HCT116 (cell line): ENCODE measurements around the gene ABR. TPM values are rescaled to one million over a fixed set of nuclear protein-coding genes. Genes with fewer than 3 reads are reported as not detected.

Experiments
- ATAC-seq: fragments of 200-7000 bp; cut with Tn5 transposase; 2 replicates; pipeline ENCODE4 v1.9.1; 2020; ENCODE audit warnings: mild to moderate bottlenecking, moderate library complexity
- BruUV-seq: library from RNA; stranded (reverse); fragments of 400-500 nt; replicated peaks from 2 replicates; lab custom pipeline; 2021; lab: Mats Ljungman, UMichigan
- CTCF ChIA-PET: fragments of 300-600 bp; sonication (Branson Sonifier 250); formaldehyde crosslinking; loops from one replicate; lab custom pipeline; 2021; ENCODE audit warnings: antibody characterized with exemption; lab: Charles Lee
- POLR2A ChIA-PET: fragments of 300-600, 350-600 bp; sonication (Branson Sonifier 250); formaldehyde crosslinking; loops from one replicate; lab custom pipeline; 2021; ENCODE audit warnings: antibody characterized with exemption; lab: Charles Lee
- RAD21 ChIA-PET, 2 experiments: fragments of 300-600 bp; sonication (Branson Sonifier 250); formaldehyde crosslinking; loops; one replicate each; lab custom pipeline; 2023; ENCODE audit warnings: low total read pairs in 2 of 2; ENCODE audit not compliant: uncharacterized antibody in 2 of 2, unreplicated experiment in 2 of 2, low non-redundant PET in 1 of 2; lab: Charles Lee
- DNase-seq: peaks from one replicate; pipeline ENCODE4 v3.0.0-alpha.2; 2010; ENCODE audit warnings: low read depth, low spot score
- H2AFZ ChIP-seq: fragments of 200-600 bp; shearing (Covaris generic), sonication (generic); 2 replicates; pipeline ENCODE4 v1.6.1; 2017; ENCODE audit warnings: low read depth, mixed run types, mixed read lengths, antibody characterized with exemption, low read length; ENCODE audit not compliant: poor library complexity, severe bottlenecking
- H3K27ac ChIP-seq: 2 replicates; pipeline ENCODE4 v1.5.1; 2012; ENCODE audit warnings: low read depth, low read length
- H3K27me3 ChIP-seq: fragments of 200-600 bp; sonication (generic); 2 replicates; pipeline ENCODE4 v1.6.1; 2016; ENCODE audit warnings: mixed run types, low read length, mixed read lengths; ENCODE audit not compliant: insufficient read depth
- H3K36me3 ChIP-seq, 2 experiments: fragments of 200-500 bp in 1 of 2; fragments of 200-600 bp in 1 of 2; sonication (Bioruptor generic) in 1 of 2; sonication (generic) in 1 of 2; 2 replicates each; pipeline versions ENCODE4 v1.5.1 to v1.6.1; 2014 to 2016; ENCODE audit warnings: low read length in 2 of 2, inconsistent platforms in 1 of 2, mixed read lengths in 1 of 2, mixed run types in 1 of 2; ENCODE audit not compliant: insufficient read depth in 2 of 2, control insufficient read depth in 1 of 2
- H3K4me1 ChIP-seq, 2 experiments: fragments of 200-600 bp in 1 of 2; sonication (generic) in 1 of 2; 2 replicates each; pipeline versions ENCODE4 v1.5.1 to v1.6.1; 2012 to 2017; ENCODE audit warnings: low read length in 2 of 2, inconsistent platforms in 1 of 2, mild to moderate bottlenecking in 1 of 2, mixed read lengths in 1 of 2, mixed run types in 1 of 2, moderate library complexity in 1 of 2; ENCODE audit not compliant: insufficient read depth in 2 of 2, control insufficient read depth in 1 of 2
- H3K4me2 ChIP-seq: fragments of 200-600 bp; sonication (generic); 2 replicates; pipeline ENCODE4 v1.6.1; 2017; ENCODE audit warnings: mixed run types, low read length, mixed read lengths
- H3K4me3 ChIP-seq, 2 experiments: fragments of 200-600 bp in 1 of 2; sonication (generic) in 1 of 2; replicated peaks in 1 of 2; 2 replicates each; pipeline ENCODE4 v1.5.1; 2011 to 2016; ENCODE audit warnings: low read length in 2 of 2, control low read depth in 1 of 2, low read depth in 1 of 2, mild to moderate bottlenecking in 1 of 2, mixed read lengths in 1 of 2, mixed run types in 1 of 2
- H3K79me2 ChIP-seq: fragments of 200-600 bp; sonication (generic); 2 replicates; pipeline ENCODE4 v1.6.1; 2017; ENCODE audit warnings: mild to moderate bottlenecking, mixed run types, low read length, moderate library complexity, mixed read lengths; ENCODE audit not compliant: insufficient read depth
- H3K9ac ChIP-seq: fragments of 200-600 bp; sonication (generic); 2 replicates; pipeline ENCODE4 v1.6.1; 2016; ENCODE audit warnings: low read length, mixed read lengths
- H3K9me2 ChIP-seq: fragments of 200-600 bp; sonication (generic), shearing (Covaris generic); 2 replicates; pipeline ENCODE4 v1.6.1; 2017; ENCODE audit warnings: mixed run types, mild to moderate bottlenecking, moderate library complexity; ENCODE audit not compliant: insufficient read depth
- H3K9me3 ChIP-seq, 2 experiments: fragments of 200-500 bp in 1 of 2; fragments of 200-600 bp in 1 of 2; sonication (Bioruptor generic) in 1 of 2; sonication (generic) in 1 of 2; 2 replicates each; pipeline ENCODE4 v1.6.1; 2014 to 2017; ENCODE audit warnings: low read length in 2 of 2, mixed read lengths in 2 of 2, inconsistent platforms in 1 of 2, low read depth in 1 of 2, mild to moderate bottlenecking in 1 of 2, mixed run types in 1 of 2, moderate library complexity in 1 of 2; ENCODE audit not compliant: control insufficient read depth in 1 of 2, insufficient read depth in 1 of 2
- H4K20me1 ChIP-seq: fragments of 200-600 bp; sonication (generic), shearing (Covaris generic); 2 replicates; pipeline ENCODE4 v1.6.1; 2017; ENCODE audit warnings: mixed run types, mild to moderate bottlenecking, moderate library complexity; ENCODE audit not compliant: insufficient read depth
- POLR2A ChIP-seq: IDR thresholded peaks from 2 replicates; pipeline ENCODE4 v1.7.0; 2011; ENCODE audit warnings: borderline replicate concordance; ENCODE audit not compliant: insufficient read depth, insufficient read length; ENCODE audit errors: extremely low read depth
- SP1 ChIP-seq: IDR thresholded peaks from 2 replicates; pipeline ENCODE4 v1.6.1; 2012; ENCODE audit warnings: low read depth
- ZNF274 ChIP-seq: fragments of 200-500 bp; sonication (Bioruptor generic); IDR thresholded peaks from 2 replicates; pipeline ENCODE4 v1.6.1; 2014; ENCODE audit warnings: mild to moderate bottlenecking, low read depth, low read length, inconsistent platforms
- intact Hi-C: fragments of 100-400 bp; cut with micrococcal nuclease; formaldehyde crosslinking; loops from 2 replicates; pipeline ENCODE4 v1.10.0; 2022
- total RNA-seq: library from RNA; stranded (reverse); gene quantifications from one replicate; pipeline ENCODE4 v1.2.1, GENCODE V29; 2021; ENCODE audit not compliant: unreplicated experiment
- TF ChIP-seq, protein P1 (sequence below): IDR thresholded peaks from 2 replicates; pipeline ENCODE4 v1.6.1; 2012

The ABR gene
- total RNA-seq, 1 experiment from 2014 or later = 58.5 TPM

DNA sequence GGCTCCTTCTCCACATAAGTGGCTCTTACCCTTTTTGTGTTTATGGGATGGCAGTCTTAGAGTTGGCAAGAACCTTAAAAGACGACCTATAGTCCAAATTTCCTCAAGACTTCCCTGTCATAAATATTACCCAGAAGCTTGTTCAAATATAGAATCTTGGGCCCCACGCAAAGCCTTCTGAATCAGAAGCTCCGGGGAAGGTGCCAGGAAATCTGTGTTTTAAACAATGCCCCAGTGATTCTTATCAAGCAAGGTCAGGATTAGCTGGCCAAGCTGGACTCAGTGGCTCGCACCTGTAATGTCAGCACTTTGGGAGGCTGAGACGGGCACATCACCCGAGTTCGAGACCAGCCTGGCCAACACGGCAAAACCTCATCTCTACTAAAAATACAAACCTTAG, 97.2 kb downstream of the ABR start:
- Histone ChIP-seq H3K9ac (no peak overlapping the region), H3K4me2 (no peak overlapping the region), H3K4me1 (peaks cover 30 to 47% of the 10 kb centered on the region in 2 experiments), H3K36me3 (peaks cover 0 to 2% of the 10 kb centered on the region in 2 experiments; a peak in 1 of 4 replicates), H3K9me2 (no peaks in the 10 kb centered on the region), H3K9me3 (no peaks in the 10 kb centered on the region), H3K27me3 (no peaks in the 10 kb centered on the region), H3K79me2 (no peaks in the 10 kb centered on the region), H3K27ac (0 out of 2 replicates have a peak overlapping the region, but pooled peaks have one; percentile 76), H3K4me3 (no peak overlapping the region), H2AFZ (no peak overlapping the region), H4K20me1 (no peaks in the 10 kb centered on the region)
- RAD21 ChIA-PET = no interaction called here
- CTCF ChIA-PET = interaction anchor here (3.3 kb wide), 1 partner anchor 24 kb away, joined by 12 read pairs; no protein-coding TSS in a partner anchor
- POLR2A ChIA-PET = no interaction called here
- intact Hi-C loops = no loop called here
- TF ChIP-seq SP1 = no peak
- no peak for TF ChIP-seq POLR2A
- DNase-seq = no peak
- no peak for ATAC-seq
- no TSS peak for BruUV-seq

DNA sequence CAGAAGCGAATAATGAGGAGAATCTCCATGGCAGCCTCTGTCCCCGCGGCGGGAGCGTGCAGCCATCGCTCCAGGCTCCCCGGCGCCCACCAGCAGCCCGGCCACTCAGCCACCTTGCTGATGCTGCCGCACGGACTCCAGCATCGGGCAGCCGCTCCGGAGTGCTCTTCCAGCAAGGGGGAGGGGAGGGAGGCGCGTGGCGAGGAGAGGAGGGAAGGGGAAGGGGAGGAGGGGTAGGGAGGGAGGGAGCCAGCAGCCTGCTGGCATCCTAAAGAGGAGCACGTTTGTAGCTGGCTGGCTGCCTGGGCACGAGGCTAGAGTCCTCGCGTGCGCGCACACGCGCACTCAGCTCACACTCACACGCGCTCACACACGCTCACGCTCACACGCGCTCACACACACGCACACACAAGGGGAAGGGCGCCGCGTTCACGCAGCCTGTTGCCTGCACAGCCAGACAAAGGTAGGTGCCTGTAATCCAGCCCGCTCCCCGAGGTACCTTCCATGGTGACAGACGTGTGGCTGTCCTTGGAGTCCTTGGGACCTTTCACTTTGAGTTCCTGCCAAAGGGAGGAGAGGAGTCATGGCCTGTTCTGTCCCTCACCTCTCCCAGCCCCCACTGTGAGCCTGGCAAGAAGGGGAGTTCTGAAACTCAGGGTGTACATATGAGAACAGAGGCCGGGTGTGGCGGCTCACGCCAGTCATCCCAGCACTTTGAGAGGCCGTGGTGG, 100.8 kb downstream of the ABR start:
- no peak for DNase-seq
- peaks cover 0 to 2% of the 10 kb centered on the region in 2 experiments; a peak in 1 of 4 replicates for H3K36me3 ChIP-seq
- peaks cover 29 to 39% of the 10 kb centered on the region in 2 experiments for H3K4me1 ChIP-seq
- H4K20me1 ChIP-seq = no peaks in the 10 kb centered on the region
- no peaks in the 10 kb centered on the region for H3K79me2 ChIP-seq
- H2AFZ ChIP-seq = no peak overlapping the region
- BruUV-seq = no TSS peak
- intact Hi-C loops = no loop called here
- TF ChIP-seq ZNF274 = no peak
- TF ChIP-seq, protein P1, sequence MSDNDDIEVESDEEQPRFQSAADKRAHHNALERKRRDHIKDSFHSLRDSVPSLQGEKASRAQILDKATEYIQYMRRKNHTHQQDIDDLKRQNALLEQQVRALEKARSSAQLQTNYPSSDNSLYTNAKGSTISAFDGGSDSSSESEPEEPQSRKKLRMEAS = no peak
- no peak overlapping the region for H3K4me3 ChIP-seq
- H3K9me3 ChIP-seq = no peaks in the 10 kb centered on the region
- ChIA-PET POLR2A (no interaction called here), RAD21 (no interaction called here), CTCF (no interaction called here)
- H3K4me2 ChIP-seq = no peak overlapping the region
- H3K9ac ChIP-seq = no peak overlapping the region
- ATAC-seq = no peak
- H3K27ac ChIP-seq = no peak overlapping the region
- no peaks in the 10 kb centered on the region for H3K27me3 ChIP-seq
- H3K9me2 ChIP-seq = no peaks in the 10 kb centered on the region
